Body of pancreas (tissue), 4 donors: Measurements from ENCODE around the gene RAB3B.

Source experiments
- POLR2A ChIP-seq, 3 donors: fragments of 450-650 bp; IDR thresholded peaks; one replicate each; pipeline ENCODE4 v1.6.1; 2016; ENCODE audit warnings: antibody characterized with exemption in 3 of 3, mild to moderate bottlenecking in 2 of 3
- TF ChIP-seq, protein P1 (sequence below), 7 experiments: fragments of 450-650 bp in 4 of 7; fragments of 200-600 bp in 3 of 7; sonication (generic) in 3 of 7; IDR thresholded peaks; one replicate each; pipeline ENCODE4 v1.5.1; 2016 to 2019; ENCODE audit warnings: antibody characterized with exemption in 7 of 7

DNA sequence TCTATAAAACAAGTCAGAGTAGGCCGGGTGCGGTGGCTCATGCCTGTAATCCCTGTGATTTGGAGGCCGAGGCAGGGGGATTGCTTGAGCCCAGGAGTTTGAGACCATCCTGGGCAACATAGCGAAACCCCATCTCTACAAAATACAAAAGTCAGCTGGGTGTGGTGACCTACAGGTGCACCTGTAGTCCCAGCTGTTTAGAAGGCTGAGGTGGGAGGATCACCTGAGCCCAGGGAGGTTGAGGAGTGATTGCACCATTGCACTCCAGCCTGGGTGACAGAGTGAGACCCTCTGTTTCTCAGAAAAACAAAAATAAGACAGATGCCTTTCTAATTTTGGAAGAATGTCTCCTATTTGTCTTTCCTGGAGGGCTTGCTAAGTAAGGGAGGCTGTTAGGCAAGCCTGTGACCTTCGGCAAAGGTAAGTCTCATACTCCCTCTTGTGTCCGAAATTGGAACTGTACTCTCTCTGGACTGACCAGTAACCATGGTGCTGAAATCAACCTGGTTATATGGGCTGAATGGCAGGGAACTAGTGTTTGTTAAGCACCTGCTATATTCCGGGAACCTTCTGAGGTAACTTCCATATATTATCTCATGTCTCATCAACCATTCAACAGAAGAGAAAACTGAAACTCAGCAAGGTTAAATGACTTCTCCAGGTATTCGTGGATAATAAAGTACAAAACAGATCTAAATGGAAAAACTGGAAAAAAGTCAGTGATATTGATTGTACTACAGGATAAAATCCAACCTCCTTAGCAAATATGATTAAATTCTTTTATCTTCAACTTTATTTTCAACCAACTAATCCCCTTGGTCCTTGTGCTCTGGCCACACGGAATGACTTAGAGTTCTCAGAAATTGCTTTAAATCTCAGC is 11.8 kb upstream of the RAB3B start:
- TF ChIP-seq, protein P1, sequence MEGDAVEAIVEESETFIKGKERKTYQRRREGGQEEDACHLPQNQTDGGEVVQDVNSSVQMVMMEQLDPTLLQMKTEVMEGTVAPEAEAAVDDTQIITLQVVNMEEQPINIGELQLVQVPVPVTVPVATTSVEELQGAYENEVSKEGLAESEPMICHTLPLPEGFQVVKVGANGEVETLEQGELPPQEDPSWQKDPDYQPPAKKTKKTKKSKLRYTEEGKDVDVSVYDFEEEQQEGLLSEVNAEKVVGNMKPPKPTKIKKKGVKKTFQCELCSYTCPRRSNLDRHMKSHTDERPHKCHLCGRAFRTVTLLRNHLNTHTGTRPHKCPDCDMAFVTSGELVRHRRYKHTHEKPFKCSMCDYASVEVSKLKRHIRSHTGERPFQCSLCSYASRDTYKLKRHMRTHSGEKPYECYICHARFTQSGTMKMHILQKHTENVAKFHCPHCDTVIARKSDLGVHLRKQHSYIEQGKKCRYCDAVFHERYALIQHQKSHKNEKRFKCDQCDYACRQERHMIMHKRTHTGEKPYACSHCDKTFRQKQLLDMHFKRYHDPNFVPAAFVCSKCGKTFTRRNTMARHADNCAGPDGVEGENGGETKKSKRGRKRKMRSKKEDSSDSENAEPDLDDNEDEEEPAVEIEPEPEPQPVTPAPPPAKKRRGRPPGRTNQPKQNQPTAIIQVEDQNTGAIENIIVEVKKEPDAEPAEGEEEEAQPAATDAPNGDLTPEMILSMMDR (IDR thresholded peaks at IDR 0.05): peak; percentile 85 to 97 (median 96)
- no peak for TF ChIP-seq POLR2A (IDR thresholded peaks at IDR 0.05)
